IMR-90 (cell line): ENCODE measurements around the gene UBE2N.
"Not testable (repeated sequence)": the region's sequence is repeated elsewhere in the genome, so short reads cannot be mapped to it uniquely, and the experiment has no call there.

ENCODE experiments used
- CEBPB ChIP-seq: IDR thresholded peaks from 2 replicates; pipeline ENCODE4 v1.6.1; 2012; ENCODE audit warnings: low read depth, low read length, improper control_type of control experiment
- CHD1 ChIP-seq: IDR thresholded peaks from 2 replicates; pipeline ENCODE4 v1.6.1; 2012; ENCODE audit warnings: low read depth, low read length, improper control_type of control experiment
- MXI1 ChIP-seq: IDR thresholded peaks from 2 replicates; pipeline ENCODE4 v1.6.1; 2012; ENCODE audit warnings: low read depth, mild to moderate bottlenecking, low read length, moderate library complexity, borderline replicate concordance
- POLR2A ChIP-seq: IDR thresholded peaks from 2 replicates; pipeline ENCODE4 v1.6.1; 2012; ENCODE audit warnings: mild to moderate bottlenecking, low read depth, low read length
- RAD21 ChIP-seq: IDR thresholded peaks from 2 replicates; pipeline ENCODE4 v1.6.1; 2012; ENCODE audit warnings: low read length, improper control_type of control experiment
- RCOR1 ChIP-seq: IDR thresholded peaks from 2 replicates; pipeline ENCODE4 v1.6.1; 2012; ENCODE audit warnings: mild to moderate bottlenecking, low read length, improper control_type of control experiment; ENCODE audit not compliant: insufficient replicate concordance
- RFX5 ChIP-seq: IDR thresholded peaks from 2 replicates; pipeline ENCODE4 v1.8.0; 2012; ENCODE audit warnings: low read depth, mild to moderate bottlenecking, low read length, moderate library complexity
- TF ChIP-seq, protein P1 (sequence below): conservative IDR thresholded peaks from 2 replicates; pipeline ENCODE4 v1.5.1; 2012; ENCODE audit warnings: mild to moderate bottlenecking, low read depth, low read length, improper control_type of control experiment
- TF ChIP-seq, protein P2 (sequence below): fragments of 150-350 bp; IDR thresholded peaks from 2 replicates; pipeline ENCODE4 v1.6.1; 2017; ENCODE audit warnings: mild to moderate bottlenecking, antibody characterized with exemption, low read length, low read depth

DNA sequence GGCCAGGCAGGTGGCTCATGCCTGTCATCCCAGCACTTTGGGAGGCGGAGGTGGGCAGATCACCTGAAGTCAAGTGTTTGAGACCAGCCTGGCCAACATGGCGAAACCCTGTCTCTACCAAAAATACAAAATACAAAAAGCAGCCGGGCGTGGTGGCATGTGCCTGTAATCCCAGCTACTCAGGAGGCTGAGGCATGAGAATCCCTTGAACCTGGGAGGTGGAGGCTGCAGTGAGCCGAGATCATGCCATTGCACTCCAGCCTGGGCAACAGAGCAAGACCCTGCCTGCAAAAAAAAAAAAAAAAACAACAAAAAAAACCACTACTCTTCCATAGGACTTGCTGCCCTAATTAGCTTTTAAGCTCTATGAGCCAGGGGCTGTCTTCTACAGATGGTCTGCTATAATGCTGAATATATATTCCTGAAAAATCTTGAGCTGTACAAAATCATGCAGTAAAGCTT, 59.7 kb downstream of the UBE2N start:
- TF ChIP-seq, protein P1, sequence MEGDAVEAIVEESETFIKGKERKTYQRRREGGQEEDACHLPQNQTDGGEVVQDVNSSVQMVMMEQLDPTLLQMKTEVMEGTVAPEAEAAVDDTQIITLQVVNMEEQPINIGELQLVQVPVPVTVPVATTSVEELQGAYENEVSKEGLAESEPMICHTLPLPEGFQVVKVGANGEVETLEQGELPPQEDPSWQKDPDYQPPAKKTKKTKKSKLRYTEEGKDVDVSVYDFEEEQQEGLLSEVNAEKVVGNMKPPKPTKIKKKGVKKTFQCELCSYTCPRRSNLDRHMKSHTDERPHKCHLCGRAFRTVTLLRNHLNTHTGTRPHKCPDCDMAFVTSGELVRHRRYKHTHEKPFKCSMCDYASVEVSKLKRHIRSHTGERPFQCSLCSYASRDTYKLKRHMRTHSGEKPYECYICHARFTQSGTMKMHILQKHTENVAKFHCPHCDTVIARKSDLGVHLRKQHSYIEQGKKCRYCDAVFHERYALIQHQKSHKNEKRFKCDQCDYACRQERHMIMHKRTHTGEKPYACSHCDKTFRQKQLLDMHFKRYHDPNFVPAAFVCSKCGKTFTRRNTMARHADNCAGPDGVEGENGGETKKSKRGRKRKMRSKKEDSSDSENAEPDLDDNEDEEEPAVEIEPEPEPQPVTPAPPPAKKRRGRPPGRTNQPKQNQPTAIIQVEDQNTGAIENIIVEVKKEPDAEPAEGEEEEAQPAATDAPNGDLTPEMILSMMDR: not testable (repeated sequence)
- not testable (repeated sequence) for TF ChIP-seq CHD1, MXI1, POLR2A, RCOR1, RAD21, CEBPB, RFX5
- TF ChIP-seq, protein P2, sequence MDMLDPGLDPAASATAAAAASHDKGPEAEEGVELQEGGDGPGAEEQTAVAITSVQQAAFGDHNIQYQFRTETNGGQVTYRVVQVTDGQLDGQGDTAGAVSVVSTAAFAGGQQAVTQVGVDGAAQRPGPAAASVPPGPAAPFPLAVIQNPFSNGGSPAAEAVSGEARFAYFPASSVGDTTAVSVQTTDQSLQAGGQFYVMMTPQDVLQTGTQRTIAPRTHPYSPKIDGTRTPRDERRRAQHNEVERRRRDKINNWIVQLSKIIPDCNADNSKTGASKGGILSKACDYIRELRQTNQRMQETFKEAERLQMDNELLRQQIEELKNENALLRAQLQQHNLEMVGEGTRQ: not testable (repeated sequence)
